CD8-positive, alpha-beta memory T cell (primary cell): ENCODE data around the gene VAMP8. TPM values are rescaled to one million over a fixed set of nuclear protein-coding genes. Genes with fewer than 3 reads are reported as not detected.

Source experiments
- CTCF ChIA-PET: fragments of 350-600 bp; sonication (Branson Sonifier 250); formaldehyde crosslinking; loops from one replicate; lab custom pipeline; 2021; ENCODE audit warnings: antibody characterized with exemption; lab: Charles Lee
- POLR2A ChIA-PET: fragments of 350-600 bp; sonication (Branson Sonifier 250); formaldehyde crosslinking; loops from one replicate; lab custom pipeline; 2021; ENCODE audit warnings: antibody characterized with exemption; lab: Charles Lee
- DNase-seq, 5 donors: peaks; one replicate each; pipeline versions ENCODE4 v3.0.0 to v3.0.0-alpha.2; 2020 to 2022; ENCODE audit warnings: mixed read lengths in 1 of 5
- H3K27ac ChIP-seq: one replicate; pipeline ENCODE4 v1.7.0; 2013; ENCODE audit warnings: low read depth, mild to moderate bottlenecking, low read length, moderate library complexity
- H3K27me3 ChIP-seq: 2 replicates; pipeline ENCODE4 v1.7.0; 2013; ENCODE audit warnings: low read length, mild to moderate bottlenecking; ENCODE audit not compliant: insufficient read depth, poor library complexity, severe bottlenecking
- H3K36me3 ChIP-seq: 2 replicates; pipeline ENCODE4 v1.7.0; 2013; ENCODE audit warnings: mild to moderate bottlenecking, low read length, moderate library complexity; ENCODE audit not compliant: insufficient read depth
- H3K4me1 ChIP-seq: 2 replicates; pipeline ENCODE4 v1.7.0; 2013; ENCODE audit warnings: mild to moderate bottlenecking, low read length, moderate library complexity; ENCODE audit not compliant: insufficient read depth
- H3K4me3 ChIP-seq: 2 replicates; pipeline ENCODE4 v1.7.0; 2013; ENCODE audit warnings: mild to moderate bottlenecking, low read length
- H3K9me3 ChIP-seq: 2 replicates; pipeline ENCODE4 v1.7.0; 2013; ENCODE audit warnings: mild to moderate bottlenecking, low read length
- H3K27ac Mint-ChIP-seq, 8 donors: one replicate each; pipeline ENCODE4 v1.8.0; 2020 to 2021; ENCODE audit warnings: mixed read lengths in 8 of 8, mild to moderate bottlenecking in 6 of 8, inconsistent platforms in 3 of 8, moderate library complexity in 3 of 8
- H3K27me3 Mint-ChIP-seq, 2 donors: one replicate each; pipeline ENCODE4 v1.8.0; 2020 to 2021; ENCODE audit warnings: mixed read lengths in 2 of 2, mild to moderate bottlenecking in 1 of 2, moderate library complexity in 1 of 2
- H3K36me3 Mint-ChIP-seq, 3 donors: one replicate each; pipeline ENCODE4 v1.8.0; 2020 to 2021; ENCODE audit warnings: mixed read lengths in 3 of 3, inconsistent platforms in 1 of 3, mild to moderate bottlenecking in 1 of 3
- H3K4me1 Mint-ChIP-seq, 3 donors: one replicate each; pipeline ENCODE4 v1.8.0; 2020 to 2021; ENCODE audit warnings: mixed read lengths in 3 of 3, inconsistent platforms in 1 of 3, mild to moderate bottlenecking in 1 of 3
- H3K4me3 Mint-ChIP-seq, 7 donors: one replicate each; pipeline ENCODE4 v1.8.0; 2020 to 2021; ENCODE audit warnings: mixed read lengths in 7 of 7, mild to moderate bottlenecking in 6 of 7, moderate library complexity in 4 of 7, inconsistent platforms in 2 of 7
- H3K9me3 Mint-ChIP-seq, 5 donors: one replicate each; pipeline ENCODE4 v1.8.0; 2020 to 2022; ENCODE audit warnings: mixed read lengths in 5 of 5, mild to moderate bottlenecking in 3 of 5, moderate library complexity in 2 of 5, inconsistent platforms in 1 of 5
- polyA plus RNA-seq: library from polyadenylated mRNA; unstranded; fragments of 300-500 nt; fragmentation: Illumina TruSeq; gene quantifications from one replicate; pipeline ENCODE4 v1.2.3, GENCODE V29; 2021
- total RNA-seq, 2 experiments: library from RNA; stranded (reverse); gene quantifications; one replicate each; pipeline ENCODE4 v1.2.3, GENCODE V29; 2021

VAMP8 gene
- total and polyA plus RNA-seq, 3 experiments from 2014 or later, result 94.4 to 355 (median 95.4) TPM

DNA sequence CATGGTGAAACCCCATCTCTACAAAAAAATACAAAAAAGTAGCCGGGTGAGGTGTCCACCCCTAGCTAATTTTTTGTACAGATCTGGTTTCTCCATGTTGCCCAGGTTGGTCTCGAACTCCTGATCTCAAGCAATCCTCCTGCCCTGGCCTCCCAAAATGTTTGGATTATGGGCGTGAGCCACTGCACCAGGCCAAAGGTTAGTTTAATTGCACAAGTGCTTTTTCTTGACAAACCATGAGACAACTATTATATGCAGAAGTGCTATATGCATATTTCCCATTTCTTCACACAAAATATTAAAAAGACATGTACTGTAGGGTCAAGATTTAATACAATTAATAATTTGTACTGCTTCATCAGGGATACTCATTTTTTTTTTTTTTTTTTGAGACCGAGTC, 11.1 kb upstream of the VAMP8 start:
- Mint-ChIP-seq H3K9me3 (no peaks in the 10 kb centered on the region), H3K36me3 (peaks cover 0 to 4% (median 1%) of the 10 kb centered on the region in 3 donors), H3K4me1 (peaks cover 5 to 6% (median 5%) of the 10 kb centered on the region in 3 donors), H3K27ac (no peak overlapping the region), H3K4me3 (peak overlapping the region in 1 of 7 donors; percentile 16), H3K27me3 (peaks cover 0 to 4% of the 10 kb centered on the region in 2 donors)
- Histone ChIP-seq H3K27ac (no peak overlapping the region), H3K36me3 (no peaks in the 10 kb centered on the region), H3K4me3 (no peak overlapping the region), H3K4me1 (no peaks in the 10 kb centered on the region), H3K9me3 (no peaks in the 10 kb centered on the region), H3K27me3 (no peaks in the 10 kb centered on the region)
- CTCF ChIA-PET, result no interaction called here
- POLR2A ChIA-PET, result no interaction called here
- no peak for DNase-seq

- Histone ChIP-seq H3K9me3 (no peaks in the 10 kb centered on the region), H3K4me1 (peaks cover 34% of the 10 kb centered on the region), H3K27me3 (no peaks in the 10 kb centered on the region), H3K27ac (no peak overlapping the region), H3K4me3 (no peak overlapping the region), H3K36me3 (no peaks in the 10 kb centered on the region)
- DNase-seq, result no peak
- H3K27me3 Mint-ChIP-seq, result no peaks in the 10 kb centered on the region
- H3K4me1 Mint-ChIP-seq, result peaks cover 27 to 35% (median 30%) of the 10 kb centered on the region in 3 donors
- POLR2A ChIA-PET, result no interaction called here
- H3K4me3 Mint-ChIP-seq, result peak overlapping the region in 2 of 7 donors; percentile 55 to 75
- H3K9me3 Mint-ChIP-seq, result no peaks in the 10 kb centered on the region
- peaks cover 0 to 24% (median 0%) of the 10 kb centered on the region in 3 donors for H3K36me3 Mint-ChIP-seq
- H3K27ac Mint-ChIP-seq, result peak overlapping the region in 1 of 8 donors; percentile 12
- CTCF ChIA-PET, result interaction anchor here (0.6 kb wide), 1 partner anchor 12 kb away, joined by 3 read pairs; no protein-coding TSS in a partner anchor
These were observed 1.6 kb upstream of the VAMP8 start for GRCh38 chr2:85575739-85576138.

DNA sequence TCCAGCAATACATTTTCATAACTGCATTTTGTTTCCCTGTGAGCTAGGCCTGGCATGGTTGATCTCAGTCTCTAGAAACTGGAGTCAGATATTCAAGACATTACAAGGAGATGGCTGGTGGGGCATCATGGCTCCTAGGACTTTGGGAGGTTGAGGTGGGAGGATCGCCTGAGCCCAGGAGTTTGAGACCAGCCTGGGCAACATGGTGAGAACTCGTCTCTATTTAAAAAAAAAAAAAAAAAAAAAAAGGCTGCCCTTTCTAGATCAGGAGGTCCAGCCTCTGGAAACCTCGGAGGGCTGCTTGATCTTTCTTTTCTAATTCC, 362 bp upstream of the VAMP8 start:
- H3K4me1 Mint-ChIP-seq, result peaks cover 33 to 42% (median 35%) of the 10 kb centered on the region in 3 donors

GRCh38 chr2:85578243-85579180, 1.1 kb downstream of the VAMP8 start:
- no peaks in the 10 kb centered on the region for H3K27me3 ChIP-seq
- DNase-seq, result peak in 1 of 5 donors; percentile 20
- peaks cover 6 to 45% (median 6%) of the 10 kb centered on the region in 3 donors for H3K36me3 Mint-ChIP-seq
- peaks cover 42% of the 10 kb centered on the region for H3K4me1 ChIP-seq
- no peaks in the 10 kb centered on the region for H3K27me3 Mint-ChIP-seq
- peaks cover 37 to 50% (median 41%) of the 10 kb centered on the region in 3 donors for H3K4me1 Mint-ChIP-seq
- peak overlapping the region; percentile 84 to 99 (median 94) for H3K27ac Mint-ChIP-seq
- CTCF ChIA-PET, result interaction anchor here (1.7 to 2.4 kb wide), 3 partner anchors 24 to 159 kb away, joined by 5 to 7 read pairs (median 5); partner anchors contain the start of genes SH2D6 and TMEM150A
- H3K9me3 Mint-ChIP-seq, result no peaks in the 10 kb centered on the region
- H3K9me3 ChIP-seq, result no peaks in the 10 kb centered on the region
- H3K36me3 ChIP-seq, result peaks cover 4% of the 10 kb centered on the region
- POLR2A ChIA-PET, result interaction anchor here (0.9 to 1.8 kb wide), 2 partner anchors 11 to 17 kb away, joined by 3 to 5 read pairs; partner anchors contain the start of gene RNF181
- peak overlapping the region; percentile 73 for H3K27ac ChIP-seq
- H3K4me3 ChIP-seq, result peak overlapping the region; percentile 78
- peak overlapping the region; percentile 86 to 98 (median 97) for H3K4me3 Mint-ChIP-seq

More for the DNA sequence above, 362 bp upstream of the VAMP8 start:
- ChIA-PET CTCF (interaction anchor here (0.7 to 1.9 kb wide), 5 partner anchors 25 to 468 kb away, joined by 3 to 5 read pairs (median 3); partner anchors contain the start of gene TMEM150A), POLR2A (interaction anchor here (0.7 to 1.8 kb wide), 5 partner anchors 12 to 670 kb away, joined by 3 to 8 read pairs (median 5); partner anchors contain the start of gene RNF181)
- peaks cover 34% of the 10 kb centered on the region for H3K4me1 ChIP-seq
- peaks cover 4% of the 10 kb centered on the region for H3K36me3 ChIP-seq
- Mint-ChIP-seq H3K4me3 (peak overlapping the region; percentile 86 to 98 (median 97)), H3K9me3 (no peaks in the 10 kb centered on the region), H3K27ac (peak overlapping the region; percentile 84 to 99 (median 94)), H3K27me3 (no peaks in the 10 kb centered on the region), H3K36me3 (peaks cover 6 to 32% (median 6%) of the 10 kb centered on the region in 3 donors)
- no peak for DNase-seq
- no peaks in the 10 kb centered on the region for H3K27me3 ChIP-seq
- no peaks in the 10 kb centered on the region for H3K9me3 ChIP-seq
- H3K4me3 ChIP-seq, result no peak overlapping the region
- peak overlapping the region; percentile 73 for H3K27ac ChIP-seq

GRCh38 chr2:85579266-85579935, 2.0 kb downstream of the VAMP8 start:
- Mint-ChIP-seq H3K9me3 (no peaks in the 10 kb centered on the region), H3K4me1 (peaks cover 42 to 57% (median 46%) of the 10 kb centered on the region in 3 donors), H3K4me3 (peak overlapping the region; percentile 86 to 98 (median 97)), H3K36me3 (peaks cover 6 to 50% (median 6%) of the 10 kb centered on the region in 3 donors), H3K27ac (peak overlapping the region; percentile 20 to 94 (median 68)), H3K27me3 (no peaks in the 10 kb centered on the region)
- H3K4me1 ChIP-seq, result peaks cover 45% of the 10 kb centered on the region
- no peaks in the 10 kb centered on the region for H3K27me3 ChIP-seq
- peak overlapping the region; percentile 78 for H3K4me3 ChIP-seq
- H3K36me3 ChIP-seq, result peaks cover 4% of the 10 kb centered on the region
- DNase-seq, result no peak
- peak overlapping the region; percentile 73 for H3K27ac ChIP-seq
- no peaks in the 10 kb centered on the region for H3K9me3 ChIP-seq
- ChIA-PET CTCF (interaction anchor here (2.4 kb wide), 1 partner anchor 160 kb away, joined by 7 read pairs; the partner anchor contains the start of gene SH2D6), POLR2A (interaction anchor here (0.7 kb wide), 1 partner anchor 224 kb away, joined by 3 read pairs; no protein-coding TSS in a partner anchor)

- H3K27ac ChIP-seq, result no peak overlapping the region
- H3K36me3 ChIP-seq, result peaks cover 4% of the 10 kb centered on the region
- no peak overlapping the region for H3K4me3 ChIP-seq
- no peaks in the 10 kb centered on the region for H3K27me3 ChIP-seq
- ChIA-PET CTCF (no interaction called here), POLR2A (no interaction called here)
- Mint-ChIP-seq H3K27ac (peak overlapping the region in 2 of 8 donors; percentile 63 to 72), H3K4me3 (peak overlapping the region; percentile 29 to 82 (median 37)), H3K36me3 (peaks cover 6 to 53% (median 6%) of the 10 kb centered on the region in 3 donors), H3K4me1 (peaks cover 48 to 64% (median 51%) of the 10 kb centered on the region in 3 donors), H3K9me3 (no peaks in the 10 kb centered on the region), H3K27me3 (no peaks in the 10 kb centered on the region)
- no peak for DNase-seq
- peaks cover 51% of the 10 kb centered on the region for H3K4me1 ChIP-seq
- no peaks in the 10 kb centered on the region for H3K9me3 ChIP-seq
These were observed 2.8 kb downstream of the VAMP8 start for GRCh38 chr2:85580206-85580605.

GRCh38 chr2:85582492-85582891, 5.1 kb downstream of the VAMP8 start:
- peak overlapping the region in 7 of 8 donors; percentile 3 to 90 (median 80) for H3K27ac Mint-ChIP-seq
- peaks cover 55 to 71% (median 59%) of the 10 kb centered on the region in 3 donors for H3K4me1 Mint-ChIP-seq
- no peak for DNase-seq
- no peaks in the 10 kb centered on the region for H3K9me3 Mint-ChIP-seq
- Histone ChIP-seq H3K36me3 (peaks cover 4% of the 10 kb centered on the region), H3K4me1 (peaks cover 62% of the 10 kb centered on the region), H3K9me3 (no peaks in the 10 kb centered on the region), H3K27ac (no peak overlapping the region), H3K27me3 (no peaks in the 10 kb centered on the region), H3K4me3 (no peak overlapping the region)
- POLR2A ChIA-PET, result no interaction called here
- peak overlapping the region in 5 of 7 donors; percentile 26 to 98 (median 68) for H3K4me3 Mint-ChIP-seq
- peaks cover 6 to 50% (median 6%) of the 10 kb centered on the region in 3 donors for H3K36me3 Mint-ChIP-seq
- CTCF ChIA-PET, result no interaction called here
- peaks cover 0 to 1% of the 10 kb centered on the region in 2 donors for H3K27me3 Mint-ChIP-seq
